ENCODE measurements around the gene HRAS. TPM values are rescaled to one million over a fixed set of nuclear protein-coding genes. Genes with fewer than 3 reads are reported as not detected.

HRAS gene
- total RNA-seq, 1 donor from 2014 or later = 60.5 TPM

DNA sequence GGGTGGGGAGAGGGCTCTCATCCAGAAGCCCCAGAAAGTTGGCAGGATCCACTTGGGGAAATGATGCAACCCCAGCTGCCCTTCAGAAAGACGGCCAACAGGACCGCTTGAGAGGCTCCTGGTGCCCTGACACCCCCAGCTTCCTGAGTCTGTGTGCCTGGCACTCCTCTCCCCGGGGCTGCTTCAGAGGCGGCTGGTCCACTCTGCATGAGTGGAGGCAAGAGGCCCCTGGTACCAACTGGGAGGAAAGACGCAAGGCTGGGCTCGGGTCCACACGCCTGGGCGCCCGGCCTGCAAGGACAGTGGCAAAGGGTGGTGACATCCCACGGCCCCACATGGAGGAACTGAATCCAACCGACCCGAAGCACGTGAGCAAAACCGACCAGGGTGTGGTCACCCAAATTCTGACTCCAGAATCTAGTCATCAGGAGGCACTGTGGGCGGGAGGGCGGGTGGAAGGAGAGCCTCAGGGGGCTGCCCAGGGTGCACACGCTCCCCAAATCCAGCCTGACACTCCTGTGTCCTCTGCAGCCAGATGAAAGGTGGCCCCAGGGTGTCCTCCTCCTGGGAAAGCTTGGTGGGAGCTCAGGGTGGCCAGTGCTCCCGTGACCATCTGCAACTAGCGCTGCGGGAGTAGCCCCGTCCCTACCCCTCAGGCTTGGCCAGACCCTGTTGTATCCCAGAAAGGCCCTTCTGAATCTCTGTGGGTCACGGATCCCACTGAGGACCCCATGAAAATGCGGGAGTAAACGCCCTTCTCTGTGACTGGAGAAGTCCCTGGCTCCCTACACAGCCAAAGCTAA is 32.0 kb downstream of the HRAS start:
- intact Hi-C loops (cut with DNase I) = loop anchor here (5.0 kb wide), 1 partner anchor 51 kb away; the partner anchor contains the start of gene PTDSS2
- DNase-seq (peak; percentile 78), ATAC-seq (ENCODE audit: poor library complexity) (no peak)

DNA sequence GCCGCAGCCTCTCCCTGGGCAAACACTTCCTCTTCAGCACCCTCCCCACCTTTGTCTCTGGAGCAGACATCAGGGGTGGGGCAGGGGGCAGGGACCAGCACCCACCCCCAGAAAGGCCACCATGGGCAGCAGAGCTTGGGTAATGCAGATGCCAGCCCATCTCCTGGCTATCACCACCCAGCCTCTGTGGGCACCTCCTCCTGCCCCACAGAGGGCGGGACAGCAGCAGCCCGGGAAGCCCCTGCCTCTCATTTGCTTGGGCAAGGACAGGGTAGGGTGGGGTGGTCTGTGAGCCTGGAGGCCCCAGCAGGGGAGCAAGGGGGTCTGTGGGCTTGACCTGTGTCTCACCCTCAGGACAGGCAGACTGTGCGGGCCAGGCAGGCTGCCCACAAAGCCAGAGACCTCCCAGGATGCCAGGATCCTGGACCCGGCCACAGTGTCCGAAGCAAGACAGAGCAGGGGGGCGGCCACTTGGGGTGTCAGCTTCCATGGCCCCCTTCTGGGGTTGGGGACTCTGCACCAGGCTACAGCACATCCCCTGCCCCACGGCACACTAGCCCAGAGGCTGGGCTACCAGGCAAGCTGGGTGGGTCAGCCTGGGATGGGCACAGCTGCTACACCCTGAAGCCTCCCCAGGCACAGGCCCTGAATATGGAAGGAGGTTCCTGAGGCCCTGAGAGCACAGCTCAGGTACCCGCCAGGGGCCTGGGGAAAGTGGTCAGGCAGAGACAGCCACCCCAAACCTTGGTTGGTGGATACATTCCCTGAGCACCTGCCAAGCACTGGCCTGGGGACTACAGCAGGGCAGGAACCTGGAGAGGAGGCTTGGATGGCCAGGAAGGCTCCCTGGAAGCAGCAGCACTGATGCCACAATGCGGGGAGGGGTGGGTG is 32.8 kb downstream of the HRAS start:
- intact Hi-C loops (cut with DNase I) = loop anchor here (5.0 kb wide), 1 partner anchor 50 kb away; the partner anchor contains the start of gene PTDSS2
- DNase-seq (no peak), ATAC-seq (ENCODE audit: poor library complexity) (no peak)

DNA sequence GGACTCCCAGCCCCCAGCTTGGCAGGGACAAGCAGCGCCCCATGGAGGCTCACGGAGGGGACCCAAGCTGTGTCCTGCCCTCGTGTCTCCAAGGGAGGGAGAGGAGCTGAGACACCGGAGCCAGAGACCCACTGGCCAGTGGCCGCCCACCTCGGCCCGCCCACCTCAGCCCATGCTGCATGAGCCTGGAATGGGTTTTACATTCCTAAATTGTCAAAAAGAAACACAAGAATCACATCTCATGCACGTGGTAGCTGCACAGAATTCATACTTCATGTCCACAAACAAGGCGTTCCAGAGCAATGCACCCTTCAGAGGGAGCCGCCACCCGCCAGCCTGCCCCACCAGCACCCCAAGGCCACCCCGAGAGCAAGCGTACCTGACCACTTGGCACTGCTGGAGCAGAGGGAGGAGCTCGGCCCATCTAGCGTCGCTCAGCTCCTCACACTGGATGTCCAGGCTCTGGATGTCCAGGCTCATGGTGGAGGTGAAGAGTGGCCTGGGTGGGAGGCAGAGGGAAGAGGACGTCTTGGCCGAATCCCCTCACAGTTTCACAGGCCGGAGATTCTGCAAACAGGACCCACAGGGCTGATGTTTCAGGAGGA is 33.6 kb downstream of the HRAS start:
- ATAC-seq (ENCODE audit: poor library complexity) (no peak), DNase-seq (no peak)
- intact Hi-C loops (cut with DNase I) = loop anchor here (5.0 kb wide), 1 partner anchor 49 kb away; the partner anchor contains the start of gene PTDSS2

DNA sequence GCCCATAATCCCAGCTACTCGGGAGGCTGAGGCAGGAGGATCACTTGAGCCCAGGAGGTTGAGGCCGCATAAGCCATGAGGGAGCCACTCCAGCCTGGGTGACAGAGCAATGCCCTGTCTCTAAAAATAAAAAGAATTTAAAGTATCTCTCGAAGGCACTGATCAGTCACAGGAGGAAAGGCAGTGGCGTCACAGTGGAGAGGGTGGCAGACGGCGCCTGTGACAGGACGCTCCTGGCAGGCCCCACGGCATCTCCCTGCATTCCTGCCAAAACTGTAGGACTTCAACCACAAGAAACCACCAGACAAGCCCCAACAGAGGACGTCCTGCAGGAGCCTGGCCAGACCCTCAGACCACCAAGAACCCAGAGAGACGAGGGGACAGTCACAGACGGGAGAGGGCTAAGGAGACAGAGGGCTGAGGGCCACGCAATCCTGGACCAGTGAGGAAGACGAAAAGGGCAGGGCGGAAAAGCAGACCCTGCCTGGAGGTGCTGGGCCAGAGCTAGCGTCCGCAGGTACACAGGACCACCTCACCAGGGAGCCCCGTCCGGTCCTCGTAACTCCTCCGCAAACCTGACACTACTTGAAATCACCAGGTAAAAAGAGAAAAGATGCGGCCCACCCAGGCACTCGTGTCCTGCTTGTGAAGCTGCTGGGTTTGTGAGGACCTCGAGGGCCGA is 34.2 kb downstream of the HRAS start:
- ATAC-seq (ENCODE audit: poor library complexity) = peak; percentile 21
- DNase-seq = no peak
- intact Hi-C loops (cut with DNase I) = loop anchor here (5.0 kb wide), 1 partner anchor 49 kb away; the partner anchor contains the start of gene PTDSS2

DNA sequence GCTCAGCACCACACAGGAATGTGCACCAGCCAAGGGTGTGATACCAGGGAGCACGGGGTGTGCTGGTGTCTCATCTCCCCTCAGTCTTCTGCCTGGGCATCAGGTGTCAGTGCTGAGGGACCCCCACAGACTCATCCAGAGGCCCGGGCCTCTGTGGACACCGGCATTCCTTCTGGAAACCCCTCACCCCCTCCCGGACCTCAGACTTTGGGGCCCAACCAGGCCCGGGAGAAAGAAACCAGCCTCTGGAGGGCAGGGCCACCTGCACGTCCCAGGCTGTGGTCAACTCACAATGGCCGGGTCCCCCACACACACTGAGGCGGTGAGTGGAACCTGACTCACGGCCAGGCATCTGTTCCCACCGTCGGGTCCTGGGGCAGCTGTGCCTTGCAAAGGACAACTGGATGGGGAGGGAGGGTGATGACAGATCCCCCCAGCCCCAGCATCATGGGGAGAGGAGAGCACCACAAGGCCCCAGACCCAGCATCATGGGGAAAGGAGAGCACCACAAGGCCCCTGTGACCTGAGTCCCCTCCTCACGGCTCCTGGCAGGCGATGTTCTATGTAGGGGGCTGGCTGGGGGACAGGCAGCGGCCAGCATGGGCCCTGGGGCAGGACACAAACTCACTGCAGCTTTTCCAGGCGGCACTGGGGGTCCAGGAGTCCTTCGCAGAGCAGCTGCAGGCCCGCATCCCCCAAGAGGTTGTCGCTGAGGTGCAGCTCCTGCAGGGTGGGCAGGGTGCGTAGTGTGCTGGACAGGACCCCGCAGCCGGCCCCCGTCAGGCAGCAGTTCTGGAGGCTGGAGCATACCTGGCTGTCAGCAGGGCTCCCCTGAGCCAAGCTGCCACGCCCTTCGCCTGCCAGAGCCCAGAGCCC is 35.9 kb downstream of the HRAS start:
- ATAC-seq (ENCODE audit: poor library complexity) = no peak
- intact Hi-C loops (cut with DNase I) = loop anchor here (5.0 kb wide), 1 partner anchor 47 kb away; the partner anchor contains the start of gene PTDSS2
- no peak for DNase-seq

DNA sequence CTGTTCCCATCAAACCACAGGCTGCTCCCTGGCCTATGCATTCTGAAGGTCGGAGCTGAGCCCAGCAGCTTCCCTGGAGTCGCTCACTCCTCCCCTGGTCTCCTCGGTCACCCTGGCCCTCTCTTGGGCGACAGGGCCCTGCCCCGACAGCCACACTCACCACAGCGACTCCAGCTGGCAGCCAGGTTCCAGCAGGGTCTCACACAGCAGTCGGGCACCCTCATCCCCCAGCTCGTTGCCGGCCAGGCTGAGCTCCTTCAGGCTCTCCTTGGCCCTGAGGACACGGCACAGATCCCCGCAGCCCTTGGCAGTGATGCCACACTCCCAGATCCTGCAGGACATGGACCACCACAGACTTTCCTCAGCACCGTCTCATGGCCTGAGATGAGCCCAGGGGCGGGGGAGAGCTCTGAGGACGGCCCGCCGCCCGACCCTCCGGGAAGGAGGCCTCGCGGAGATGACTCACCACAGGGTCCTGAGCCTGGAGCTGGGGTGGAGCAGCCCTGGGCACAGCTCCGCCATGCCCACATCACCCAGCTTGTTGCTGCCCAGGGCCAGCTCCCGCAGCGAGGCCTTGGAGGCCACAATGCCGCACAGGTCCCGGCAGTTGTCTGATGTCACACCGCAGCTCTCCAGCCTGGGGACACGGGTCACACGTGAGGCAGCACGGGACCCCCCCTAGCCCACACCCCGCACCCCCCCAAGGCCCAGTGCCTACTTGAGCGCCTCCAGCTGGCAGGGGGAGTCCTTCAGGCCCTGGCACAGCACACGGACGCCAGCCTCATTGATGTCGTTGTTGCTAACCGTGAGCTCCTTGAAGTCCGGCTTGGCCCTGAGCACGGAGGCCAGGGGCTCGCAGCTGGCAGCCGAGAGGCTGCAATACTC is 36.8 kb downstream of the HRAS start:
- no peak for DNase-seq

DNA sequence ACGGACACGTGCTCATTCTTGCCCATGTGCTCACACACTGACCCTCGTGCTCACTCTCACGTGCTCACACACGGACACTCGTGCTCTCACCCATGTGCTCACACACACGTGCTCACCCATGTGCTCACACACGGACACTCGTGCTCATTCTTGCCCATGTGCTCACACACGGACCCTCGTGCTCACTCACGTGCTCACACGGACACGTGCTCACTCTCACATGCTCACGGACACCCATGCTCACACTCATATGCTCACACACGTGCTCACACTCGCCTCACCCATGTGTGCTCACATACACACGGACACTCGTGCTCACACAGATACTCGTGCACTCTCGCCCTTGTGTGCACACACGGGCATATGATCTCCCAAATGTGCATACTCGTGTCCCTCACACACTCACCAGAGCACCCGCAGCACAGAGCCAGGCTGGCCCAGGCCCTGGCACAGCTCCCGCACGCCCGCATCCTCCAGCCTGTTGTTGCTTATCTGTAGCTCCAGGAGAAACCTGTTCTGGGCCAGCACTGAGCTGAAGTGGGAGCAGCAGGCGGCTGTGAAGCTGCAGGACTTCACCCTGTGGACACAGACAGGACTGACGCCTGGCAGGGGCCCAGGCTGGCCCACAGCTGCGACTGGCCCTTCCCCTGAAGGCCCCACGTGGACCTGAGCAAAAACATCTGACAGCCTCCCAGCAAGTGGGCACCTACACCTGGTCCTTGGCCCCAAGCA is 37.6 kb downstream of the HRAS start:
- DNase-seq (peak; percentile 76), ATAC-seq (ENCODE audit: poor library complexity) (peak; percentile 53)

More for the DNA sequence above, 36.8 kb downstream of the HRAS start:
- ATAC-seq (ENCODE audit: poor library complexity) = no peak
- intact Hi-C loops (cut with DNase I) = no loop called here

DNA sequence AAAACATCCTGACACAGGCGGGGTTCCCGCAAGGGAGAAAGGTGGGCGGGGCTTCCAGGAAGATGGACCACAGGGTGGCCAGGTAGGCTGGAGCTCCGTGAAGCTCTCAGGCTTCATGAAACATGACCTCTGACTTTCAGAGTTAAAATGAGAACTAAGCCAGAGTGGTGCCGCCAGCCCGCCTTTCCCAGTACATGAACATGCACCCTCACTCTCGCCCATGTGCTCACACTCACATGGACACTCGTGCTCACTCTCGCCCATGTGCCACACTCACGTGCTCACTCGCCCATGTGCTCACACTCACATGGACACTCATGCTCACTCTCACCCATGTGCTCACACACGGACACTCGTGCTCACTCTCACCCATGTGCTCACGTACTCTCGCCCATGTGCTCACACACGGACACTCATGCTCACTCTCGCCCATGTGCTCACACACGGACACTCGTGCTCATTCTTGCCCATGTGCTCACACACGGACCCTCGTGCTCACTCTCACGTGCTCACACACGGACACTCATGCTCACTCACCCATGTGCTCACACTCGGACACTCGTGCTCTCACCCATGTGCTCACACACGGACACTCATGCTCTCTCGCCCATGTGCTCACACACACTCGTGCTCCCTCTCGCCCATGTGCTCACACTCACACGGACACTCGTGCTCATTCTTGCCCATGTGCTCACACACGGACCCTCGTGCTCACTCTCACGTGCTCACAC is 38.4 kb downstream of the HRAS start:
- intact Hi-C loops (cut with DNase I) = no loop called here
- DNase-seq (no peak), ATAC-seq (ENCODE audit: poor library complexity) (no peak)

More for the DNA sequence above, 37.6 kb downstream of the HRAS start:
- intact Hi-C loops (cut with DNase I) = no loop called here

DNA sequence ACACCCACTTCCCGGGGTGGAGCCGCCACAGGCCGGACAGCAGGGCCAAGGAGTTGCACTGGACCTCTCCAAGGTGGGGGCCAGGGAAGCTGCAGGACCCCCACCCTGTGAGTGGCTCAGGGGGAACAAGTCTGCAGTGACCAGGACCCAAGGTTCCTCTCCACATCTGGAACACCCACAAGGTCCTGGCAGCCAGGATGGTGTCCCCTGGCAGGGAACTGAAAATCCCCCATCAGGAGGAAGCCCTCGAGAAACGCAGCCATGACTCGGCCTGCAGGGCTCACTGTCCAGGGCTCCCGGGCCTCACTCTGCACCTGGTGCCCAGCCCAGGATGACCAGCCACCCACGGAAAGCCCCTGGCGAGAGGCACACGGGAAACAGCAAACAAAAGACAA is 39.8 kb downstream of the HRAS start:
- ATAC-seq (ENCODE audit: poor library complexity) (no peak), DNase-seq (no peak)
- intact Hi-C loops (cut with DNase I) = no loop called here

DNA sequence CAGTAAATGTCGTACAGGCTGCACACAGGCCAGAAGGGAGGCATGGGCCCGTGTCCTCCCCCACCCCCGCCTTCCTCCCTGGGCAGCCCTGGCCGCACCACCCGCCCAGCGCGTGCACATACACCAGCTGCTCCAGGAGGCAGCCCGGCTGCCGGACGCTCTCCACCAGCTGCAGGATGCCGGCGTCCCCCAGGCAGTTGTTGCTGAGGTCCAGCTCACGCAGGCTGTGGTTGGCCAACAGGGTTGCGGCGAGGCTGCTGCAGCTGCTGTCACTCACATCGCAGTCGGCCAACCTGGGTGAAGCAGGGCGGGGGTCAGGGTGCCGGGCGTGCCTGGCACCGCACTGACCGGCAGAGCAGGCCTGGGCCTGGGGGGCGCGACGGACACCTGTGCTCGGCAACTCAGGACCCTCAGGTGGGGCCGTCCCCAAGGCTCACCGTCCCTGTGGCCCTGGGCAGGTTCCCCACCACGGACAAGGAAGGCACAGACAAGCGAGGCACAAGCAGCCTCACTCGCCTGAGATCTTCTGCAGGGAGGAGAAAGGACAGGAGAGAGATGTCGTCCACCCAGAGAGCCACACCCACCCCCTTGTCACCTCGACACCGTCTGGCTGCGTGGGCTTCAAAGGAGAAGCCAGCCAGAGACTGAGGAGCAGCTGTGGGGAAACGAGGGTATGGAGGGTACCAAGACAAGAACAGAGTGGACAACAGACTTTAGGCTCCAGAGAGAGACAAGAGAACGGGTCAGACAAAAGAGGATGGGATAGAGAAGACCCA is 40.4 kb downstream of the HRAS start:
- DNase-seq = no peak
- intact Hi-C loops (cut with DNase I) = no loop called here
- no peak for ATAC-seq (ENCODE audit: poor library complexity)

DNA sequence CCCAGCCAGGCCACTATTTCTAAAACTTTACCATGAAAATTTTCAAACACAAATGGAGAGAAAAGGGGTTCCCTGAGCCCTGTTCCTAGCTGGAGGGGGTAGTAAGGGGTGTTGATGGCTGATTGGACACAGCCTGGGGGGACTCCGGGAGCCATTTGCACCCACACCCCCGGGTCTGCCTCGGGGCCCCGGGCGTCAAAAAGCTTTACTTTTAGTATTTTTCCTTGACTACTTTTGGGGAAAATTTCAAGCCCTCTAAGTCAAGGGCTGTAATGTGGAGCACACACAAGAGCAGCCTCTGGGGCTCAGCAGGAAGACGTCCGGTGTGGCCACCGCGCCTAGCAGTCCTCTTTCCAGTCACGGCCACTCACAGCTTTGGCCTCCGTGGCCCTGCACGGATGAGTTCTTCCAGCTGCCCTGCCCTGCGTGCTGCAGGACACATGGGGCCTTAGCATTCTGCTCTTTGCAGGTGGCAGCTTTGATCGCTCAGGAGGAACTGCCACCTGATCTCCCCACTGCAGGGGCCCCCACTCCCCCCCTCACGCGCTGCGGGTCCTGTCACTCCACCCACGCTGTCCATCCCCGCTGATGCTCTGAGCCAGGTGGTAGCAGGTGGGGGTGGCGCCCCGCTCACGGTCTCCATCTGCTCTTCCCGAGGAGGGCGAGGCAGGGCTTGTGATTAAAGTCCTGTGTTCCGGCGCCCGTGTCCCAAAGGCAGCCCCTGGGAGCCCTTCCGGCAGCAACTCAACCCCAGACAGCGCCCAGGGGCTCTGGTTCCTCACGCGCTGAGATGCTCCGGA is 42.7 kb downstream of the HRAS start:
- intact Hi-C loops (cut with DNase I) = no loop called here
- ATAC-seq (ENCODE audit: poor library complexity) (no peak), DNase-seq (no peak)

DNA sequence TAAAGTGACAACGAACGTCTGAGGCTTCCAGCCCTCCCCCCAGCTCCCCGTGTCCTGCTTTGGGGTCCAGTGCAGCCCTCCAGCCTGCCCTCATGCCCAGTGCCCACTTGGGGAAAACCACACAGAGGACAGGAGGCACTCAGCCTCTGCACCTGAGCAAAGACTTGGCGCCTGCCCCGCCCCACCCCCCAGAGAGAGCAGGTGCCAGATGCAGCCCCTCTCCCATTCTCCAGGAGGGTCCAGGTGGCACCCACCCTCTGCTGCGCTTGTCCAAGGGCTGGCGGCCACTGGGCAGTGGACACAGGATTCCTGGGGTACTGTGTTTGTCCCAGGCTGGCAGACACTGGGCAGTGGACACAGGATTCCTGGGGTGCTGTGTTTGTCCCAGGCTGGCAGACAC is 44.0 kb downstream of the HRAS start:
- DNase-seq (no peak), ATAC-seq (ENCODE audit: poor library complexity) (no peak)
- intact Hi-C loops (cut with DNase I) = no loop called here

DNA sequence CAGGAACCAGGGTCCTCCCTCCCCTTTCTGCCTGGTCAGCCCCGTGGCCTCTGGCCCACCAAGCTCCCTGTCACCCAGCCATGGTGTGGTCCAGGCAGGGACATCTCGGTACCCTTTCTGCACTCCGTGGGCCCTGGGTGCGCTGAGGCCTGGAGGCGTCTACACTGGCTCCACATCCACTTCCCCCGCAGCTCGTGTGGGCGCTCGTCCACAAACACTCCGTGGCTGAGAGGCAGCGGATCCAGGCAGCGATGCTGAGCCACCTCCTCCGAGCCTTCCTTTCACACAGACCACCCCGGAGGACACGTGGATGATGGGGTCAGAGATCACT is 44.5 kb downstream of the HRAS start:
- no peak for ATAC-seq (ENCODE audit: poor library complexity)
- DNase-seq = no peak

More for the DNA sequence above, 44.5 kb downstream of the HRAS start:
- intact Hi-C loops (cut with DNase I) = no loop called here

All from Right ventricle myocardium superior (tissue), 1 donor.